Measurements from ENCODE around the gene PELI1. TPM values are rescaled to one million over a fixed set of nuclear protein-coding genes. Genes with fewer than 3 reads are reported as not detected.

The PELI1 gene
- total RNA-seq, 1 donor from 2014 or later = 88.7 TPM

GRCh38 chr2:64062840-64063239, 81.4 kb downstream of the PELI1 start:
- no peaks in the 10 kb centered on the region for H3K9me3 ChIP-seq (ENCODE audit: low read depth)
- H3K9ac ChIP-seq = no peak overlapping the region
- Mint-ChIP-seq H3K4me3 (no peak overlapping the region), H3K36me3 (peaks cover 2% of the 10 kb centered on the region), H3K4me1 (peaks cover 26% of the 10 kb centered on the region), H3K9me3 (no peaks in the 10 kb centered on the region), H3K27ac (no peak overlapping the region), H3K27me3 (ENCODE audit: insufficient read depth, low read depth) (peaks cover 5% of the 10 kb centered on the region)
- no peak overlapping the region for H3K27ac ChIP-seq
- peaks cover 4% of the 10 kb centered on the region for H3F3A ChIP-seq (ENCODE audit: low read depth)
- no peak overlapping the region for H3K4me3 ChIP-seq
- no peaks in the 10 kb centered on the region for H3K27me3 ChIP-seq
- TF ChIP-seq EZH2 (IDR thresholded peaks at IDR 0.05) = no peak
- TF ChIP-seq EZH2phosphoT487 (IDR thresholded peaks at IDR 0.05) = no peak
- TF ChIP-seq CTCF (IDR thresholded peaks at IDR 0.05) = no peak
- no peaks in the 10 kb centered on the region for H3K36me3 ChIP-seq
- no peaks in the 10 kb centered on the region for H4K20me1 ChIP-seq (ENCODE audit: low read depth)
- no peak for DNase-seq (ENCODE audit: low spot score)
- H3K4me2 ChIP-seq = no peak overlapping the region
- no peak overlapping the region for H2AFZ ChIP-seq (replicated peaks)
- peaks cover 9% of the 10 kb centered on the region for H3K4me1 ChIP-seq
- no peaks in the 10 kb centered on the region for H3K79me2 ChIP-seq (ENCODE audit: low read depth)

- no peak for DNase-seq (ENCODE audit: low spot score)
- no peak overlapping the region for H3K9ac ChIP-seq
- TF ChIP-seq EZH2 (IDR thresholded peaks at IDR 0.05) (no peak), CTCF (IDR thresholded peaks at IDR 0.05) (no peak), EZH2phosphoT487 (IDR thresholded peaks at IDR 0.05) (no peak)
- peaks cover 5% of the 10 kb centered on the region for H3K4me1 ChIP-seq
- H3K9me3 Mint-ChIP-seq = no peaks in the 10 kb centered on the region
- H3K27ac ChIP-seq = no peak overlapping the region
- no peak overlapping the region for H3K27ac Mint-ChIP-seq
- H3K36me3 ChIP-seq = no peaks in the 10 kb centered on the region
- H3K79me2 ChIP-seq (ENCODE audit: low read depth) = no peaks in the 10 kb centered on the region
- H2AFZ ChIP-seq (replicated peaks) = no peak overlapping the region
- peaks cover under 1% of the 10 kb centered on the region for H3F3A ChIP-seq (ENCODE audit: low read depth)
- no peak overlapping the region for H3K4me3 Mint-ChIP-seq
- H3K27me3 ChIP-seq = no peaks in the 10 kb centered on the region
- H3K4me2 ChIP-seq = no peak overlapping the region
- no peak overlapping the region for H3K4me3 ChIP-seq
- peaks cover 19% of the 10 kb centered on the region for H3K4me1 Mint-ChIP-seq
- H3K36me3 Mint-ChIP-seq = no peaks in the 10 kb centered on the region
- no peaks in the 10 kb centered on the region for H3K9me3 ChIP-seq (ENCODE audit: low read depth)
- H4K20me1 ChIP-seq (ENCODE audit: low read depth) = no peaks in the 10 kb centered on the region
- H3K27me3 Mint-ChIP-seq (ENCODE audit: insufficient read depth, low read depth) = peaks cover 2% of the 10 kb centered on the region
Measured at GRCh38 chr2:64059270-64059669, 85.0 kb downstream of the PELI1 start.

- Histone ChIP-seq H3K4me3 (no peak overlapping the region), H3K9me3 (ENCODE audit: low read depth) (no peaks in the 10 kb centered on the region), H3K36me3 (no peaks in the 10 kb centered on the region), H3K79me2 (ENCODE audit: low read depth) (no peaks in the 10 kb centered on the region), H3K4me2 (no peak overlapping the region), H3F3A (ENCODE audit: low read depth) (peaks cover 21% of the 10 kb centered on the region), H2AFZ (replicated peaks) (no peak overlapping the region), H3K27ac (no peak overlapping the region), H4K20me1 (ENCODE audit: low read depth) (no peaks in the 10 kb centered on the region), H3K4me1 (peaks cover 15% of the 10 kb centered on the region), H3K27me3 (no peaks in the 10 kb centered on the region), H3K9ac (no peak overlapping the region)
- H3K27ac Mint-ChIP-seq = no peak overlapping the region
- H3K9me3 Mint-ChIP-seq = peaks cover 2% of the 10 kb centered on the region
- DNase-seq (ENCODE audit: low spot score) = no peak
- H3K4me3 Mint-ChIP-seq = no peak overlapping the region
- peaks cover 19% of the 10 kb centered on the region for H3K4me1 Mint-ChIP-seq
- H3K27me3 Mint-ChIP-seq (ENCODE audit: insufficient read depth, low read depth) = no peaks in the 10 kb centered on the region
- TF ChIP-seq EZH2 (IDR thresholded peaks at IDR 0.05) (no peak), CTCF (IDR thresholded peaks at IDR 0.05) (no peak), EZH2phosphoT487 (IDR thresholded peaks at IDR 0.05) (no peak)
- no peaks in the 10 kb centered on the region for H3K36me3 Mint-ChIP-seq
Measured at GRCh38 chr2:64056021-64056420, 88.2 kb downstream of the PELI1 start.

All from neural progenitor cell (in vitro differentiated cells).